ENCODE results near the gene ARSA. TPM values are rescaled to one million over a fixed set of nuclear protein-coding genes. Genes with fewer than 3 reads are reported as not detected.

ARSA gene
- total RNA-seq, 1 experiment from 2014 or later: 10.3 TPM

DNA sequence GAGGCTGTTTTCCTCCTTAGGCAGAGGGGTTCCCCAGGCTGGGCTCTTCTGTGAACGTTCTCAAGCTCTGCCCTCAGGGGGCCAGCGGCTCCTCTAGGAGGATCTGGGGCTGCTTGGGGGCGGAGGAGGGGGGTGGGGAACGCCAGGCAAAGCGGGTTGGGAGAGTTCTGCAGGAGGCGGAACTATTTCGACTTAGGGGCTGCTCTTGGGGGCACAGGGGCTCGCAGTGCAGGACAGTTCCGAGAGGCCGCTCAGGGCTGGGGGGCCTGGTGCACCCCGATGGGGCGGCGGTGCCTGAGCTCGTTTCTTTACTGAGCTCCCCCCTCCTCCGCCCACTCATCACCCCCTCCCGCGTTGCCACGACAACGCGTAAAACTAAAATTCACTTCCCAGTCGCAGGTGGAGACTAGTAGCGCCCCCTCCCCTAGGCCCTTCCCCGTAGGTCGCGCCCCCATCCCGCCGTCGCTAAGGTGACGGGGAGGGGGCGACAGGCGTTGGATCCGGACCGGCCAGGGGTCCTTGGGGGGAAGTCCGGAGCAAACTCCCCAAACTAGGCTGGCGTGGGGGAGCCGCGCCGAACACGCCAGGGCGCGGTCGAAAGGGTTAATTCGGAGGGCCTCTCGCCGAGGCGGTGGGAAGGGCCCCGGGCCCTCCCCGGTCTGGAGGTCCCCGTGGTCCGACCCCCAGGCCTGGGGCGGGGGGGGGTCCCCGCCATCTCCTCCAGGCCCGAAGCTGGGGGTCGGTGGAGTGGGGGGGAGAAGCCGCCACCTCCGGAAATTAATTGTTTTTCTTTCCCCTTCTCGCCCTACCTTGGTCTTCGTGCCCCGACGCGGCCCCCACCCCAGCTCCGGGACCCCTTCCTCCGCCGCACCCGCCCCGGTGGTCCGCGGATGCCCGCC, 45.5 kb upstream of the ARSA start:
- no CpG with 5 or more reads among the region's 69 CpGs for WGBS (ENCODE audit: extremely low coverage, insufficient read length, low lambda C conversion rate)

More for the DNA sequence above, 45.5 kb upstream of the ARSA start:
- Histone ChIP-seq H3K14ac (ENCODE audit: insufficient read depth, low read length) (no peak overlapping the region), H3K79me2 (ENCODE audit: insufficient read depth, low read length) (no peaks in the 10 kb centered on the region), H3K4me2 (ENCODE audit: insufficient read depth, insufficient read length, low read length) (peak overlapping the region; percentile 39), H4K20me1 (ENCODE audit: control insufficient read depth, insufficient read depth, insufficient read length) (no peaks in the 10 kb centered on the region), H3K23me2 (ENCODE audit: insufficient read length, low read depth, low read length, poor library complexity, severe bottlenecking) (peaks cover 8% of the 10 kb centered on the region), H2AFZ (ENCODE audit: low read length) (no peak overlapping the region), H3K23ac (ENCODE audit: insufficient read length, low read depth, low read length) (no peak overlapping the region), H4K91ac (ENCODE audit: insufficient read length, low read depth, low read length) (no peak overlapping the region), H3K4ac (ENCODE audit: low read depth, low read length) (no peak overlapping the region), H3K18ac (ENCODE audit: insufficient read length, low read depth, low read length) (no peak overlapping the region), H2BK12ac (ENCODE audit: insufficient read length, low read depth, low read length) (no peak overlapping the region), H3K56ac (ENCODE audit: insufficient read length, low read depth, low read length) (no peak overlapping the region), H4K8ac (replicated peaks; ENCODE audit: insufficient read length, low read depth, low read length) (no peak overlapping the region), H2AK5ac (ENCODE audit: insufficient read length, low read length) (no peak overlapping the region), H3K9me3 (ENCODE audit: control insufficient read depth, low read depth, low read length) (no peaks in the 10 kb centered on the region), H2BK5ac (ENCODE audit: insufficient read length, low read length) (no peak overlapping the region), H3T11ph (ENCODE audit: low read length) (no peak overlapping the region), H3K9ac (ENCODE audit: extremely low read depth, insufficient read length, low read length) (no peak overlapping the region), H4K5ac (ENCODE audit: insufficient read length, low read depth, low read length) (no peak overlapping the region), H2BK120ac (ENCODE audit: low read depth, low read length, poor library complexity, severe bottlenecking) (no peak overlapping the region), H3K27ac (ENCODE audit: insufficient read length, low read depth, low read length) (no peak overlapping the region), H2BK15ac (ENCODE audit: low read depth, low read length) (no peak overlapping the region), H3K4me1 (ENCODE audit: insufficient read depth, low read length) (no peaks in the 10 kb centered on the region; the same call in 1 of the 2 replicates), H3K27me3 (ENCODE audit: insufficient read depth, low read length) (peaks cover 6% of the 10 kb centered on the region; the same call in 1 of the 2 replicates), H2BK20ac (ENCODE audit: low read depth, low read length, poor library complexity, severe bottlenecking) (no peak overlapping the region), H3K79me1 (ENCODE audit: insufficient read depth, low read depth, low read length, poor library complexity, severe bottlenecking) (no peaks in the 10 kb centered on the region)
- Mint-ChIP-seq H3K27ac (no peak overlapping the region), H3K27me3 (ENCODE audit: low read depth) (peaks cover 67% of the 10 kb centered on the region), H3K9me3 (peaks cover 0 to 2% of the 10 kb centered on the region in 2 experiments; a peak in 1 of 5 replicates), H3K4me3 (peak overlapping the region; percentile 56 to 77), H3K4me1 (peaks cover 16 to 36% of the 10 kb centered on the region in 2 experiments), H3K36me3 (ENCODE audit: insufficient read depth in 1 of 3, low read depth in 3 of 3) (peaks cover 3 to 6% (median 4%) of the 10 kb centered on the region in 3 experiments; a peak in 4 of 7 replicates)
- TF ChIP-seq, protein P1, sequence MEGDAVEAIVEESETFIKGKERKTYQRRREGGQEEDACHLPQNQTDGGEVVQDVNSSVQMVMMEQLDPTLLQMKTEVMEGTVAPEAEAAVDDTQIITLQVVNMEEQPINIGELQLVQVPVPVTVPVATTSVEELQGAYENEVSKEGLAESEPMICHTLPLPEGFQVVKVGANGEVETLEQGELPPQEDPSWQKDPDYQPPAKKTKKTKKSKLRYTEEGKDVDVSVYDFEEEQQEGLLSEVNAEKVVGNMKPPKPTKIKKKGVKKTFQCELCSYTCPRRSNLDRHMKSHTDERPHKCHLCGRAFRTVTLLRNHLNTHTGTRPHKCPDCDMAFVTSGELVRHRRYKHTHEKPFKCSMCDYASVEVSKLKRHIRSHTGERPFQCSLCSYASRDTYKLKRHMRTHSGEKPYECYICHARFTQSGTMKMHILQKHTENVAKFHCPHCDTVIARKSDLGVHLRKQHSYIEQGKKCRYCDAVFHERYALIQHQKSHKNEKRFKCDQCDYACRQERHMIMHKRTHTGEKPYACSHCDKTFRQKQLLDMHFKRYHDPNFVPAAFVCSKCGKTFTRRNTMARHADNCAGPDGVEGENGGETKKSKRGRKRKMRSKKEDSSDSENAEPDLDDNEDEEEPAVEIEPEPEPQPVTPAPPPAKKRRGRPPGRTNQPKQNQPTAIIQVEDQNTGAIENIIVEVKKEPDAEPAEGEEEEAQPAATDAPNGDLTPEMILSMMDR (conservative IDR thresholded peaks at IDR 0.05): no peak; the same call in 2 of the 3 replicates
- DNase-seq: no peak

Measured in H9 (cell line).